ENCODE measurements around the gene SPINK4.

Gene SPINK4

DNA sequence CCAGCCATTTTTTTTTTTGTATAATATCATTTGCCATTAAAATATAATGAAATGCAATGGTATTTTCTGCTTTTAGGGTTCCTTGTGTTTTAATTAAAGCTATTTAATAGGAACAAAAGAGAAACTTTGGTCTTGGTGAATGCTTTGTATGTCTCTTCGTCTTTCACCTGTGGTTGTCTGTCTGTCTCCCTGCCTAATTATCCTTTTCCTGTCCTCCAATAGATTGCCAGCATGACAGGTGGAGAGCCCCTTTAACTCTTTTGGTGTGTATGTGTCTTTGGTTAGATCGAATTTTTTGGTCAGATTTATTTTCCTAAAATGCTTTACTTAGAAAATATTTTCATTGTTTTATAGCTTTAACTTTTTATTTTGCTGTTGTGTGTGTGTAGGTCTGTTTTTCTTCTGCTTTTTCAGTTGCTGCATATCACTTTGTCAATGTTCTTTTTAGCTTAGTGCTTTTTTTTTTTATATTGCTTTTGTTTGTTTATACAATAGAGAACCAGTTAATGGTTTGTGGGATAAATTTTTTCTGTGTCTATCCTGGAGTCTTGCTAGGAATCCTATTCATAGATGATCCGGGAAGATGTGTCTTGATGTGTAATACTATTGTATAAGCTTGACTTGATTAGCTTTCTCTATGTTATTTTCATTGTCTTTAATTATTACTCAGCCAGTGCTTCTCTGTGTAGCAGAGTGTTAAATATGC is 33.5 kb downstream of the SPINK4 start:
- TF ChIP-seq, protein P1, sequence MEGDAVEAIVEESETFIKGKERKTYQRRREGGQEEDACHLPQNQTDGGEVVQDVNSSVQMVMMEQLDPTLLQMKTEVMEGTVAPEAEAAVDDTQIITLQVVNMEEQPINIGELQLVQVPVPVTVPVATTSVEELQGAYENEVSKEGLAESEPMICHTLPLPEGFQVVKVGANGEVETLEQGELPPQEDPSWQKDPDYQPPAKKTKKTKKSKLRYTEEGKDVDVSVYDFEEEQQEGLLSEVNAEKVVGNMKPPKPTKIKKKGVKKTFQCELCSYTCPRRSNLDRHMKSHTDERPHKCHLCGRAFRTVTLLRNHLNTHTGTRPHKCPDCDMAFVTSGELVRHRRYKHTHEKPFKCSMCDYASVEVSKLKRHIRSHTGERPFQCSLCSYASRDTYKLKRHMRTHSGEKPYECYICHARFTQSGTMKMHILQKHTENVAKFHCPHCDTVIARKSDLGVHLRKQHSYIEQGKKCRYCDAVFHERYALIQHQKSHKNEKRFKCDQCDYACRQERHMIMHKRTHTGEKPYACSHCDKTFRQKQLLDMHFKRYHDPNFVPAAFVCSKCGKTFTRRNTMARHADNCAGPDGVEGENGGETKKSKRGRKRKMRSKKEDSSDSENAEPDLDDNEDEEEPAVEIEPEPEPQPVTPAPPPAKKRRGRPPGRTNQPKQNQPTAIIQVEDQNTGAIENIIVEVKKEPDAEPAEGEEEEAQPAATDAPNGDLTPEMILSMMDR (IDR thresholded peaks at IDR 0.05; ENCODE audit: borderline replicate concordance, extremely low read depth, low read length, poor library complexity, severe bottlenecking), result no peak
- TF ChIP-seq EZH2 (IDR thresholded peaks at IDR 0.05; ENCODE audit: borderline replicate concordance, low read depth, low read length, severe bottlenecking), result no peak
- no peaks in the 10 kb centered on the region for H3K79me2 ChIP-seq (ENCODE audit: insufficient read depth, low read length)
- H3K4me1 ChIP-seq (ENCODE audit: insufficient read depth, low read length), result no peaks in the 10 kb centered on the region
- no peaks in the 10 kb centered on the region for H3K27me3 ChIP-seq (ENCODE audit: insufficient read depth, low read length, poor library complexity)
- no peak overlapping the region for H3K27ac ChIP-seq (ENCODE audit: low read length)
- no peaks in the 10 kb centered on the region for H3K9me3 ChIP-seq (ENCODE audit: insufficient read depth, low read length, severe bottlenecking)
- no peak overlapping the region for H2AFZ ChIP-seq (ENCODE audit: low read depth, low read length)
- H3K4me2 ChIP-seq (ENCODE audit: insufficient read depth, low read length), result no peak overlapping the region
- no peak overlapping the region for H3K4me3 ChIP-seq (ENCODE audit: low read depth in 1 of 2, low read length in 2 of 2)
- DNase-seq (no peak), ATAC-seq (ENCODE audit: insufficient read depth, low read depth) (no peak)
- H3K36me3 ChIP-seq (ENCODE audit: insufficient read depth, low read length), result peaks cover 74% of the 10 kb centered on the region
- no peak overlapping the region for H3K9ac ChIP-seq (ENCODE audit: low read depth, low read length)
- H4K20me1 ChIP-seq (ENCODE audit: insufficient read depth, low read length), result no peaks in the 10 kb centered on the region

DNA sequence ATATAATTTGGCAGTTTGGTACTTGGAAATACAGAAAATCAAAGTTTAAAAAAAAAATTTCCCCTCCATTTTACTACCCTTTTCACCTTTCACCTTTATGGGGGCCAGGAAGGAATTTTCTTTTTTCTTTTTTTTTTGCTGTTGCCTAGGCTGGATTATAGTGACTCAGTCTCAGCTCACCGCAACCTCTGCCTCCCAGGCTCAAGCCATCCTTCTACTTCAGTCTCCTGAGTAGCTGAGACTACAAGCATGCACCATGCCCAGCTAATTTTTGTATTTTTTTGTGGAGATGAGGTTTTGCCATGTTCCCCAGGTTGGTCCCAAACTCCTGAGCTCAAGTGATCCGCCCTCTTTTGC is 34.0 kb downstream of the SPINK4 start:
- no peaks in the 10 kb centered on the region for H3K9me3 ChIP-seq (ENCODE audit: insufficient read depth, low read length, severe bottlenecking)
- ATAC-seq (ENCODE audit: insufficient read depth, low read depth) (no peak), DNase-seq (no peak)
- TF ChIP-seq EZH2 (IDR thresholded peaks at IDR 0.05; ENCODE audit: borderline replicate concordance, low read depth, low read length, severe bottlenecking), result no peak
- TF ChIP-seq, protein P1 (IDR thresholded peaks at IDR 0.05; ENCODE audit: borderline replicate concordance, extremely low read depth, low read length, poor library complexity, severe bottlenecking), result no peak
- no peaks in the 10 kb centered on the region for H3K79me2 ChIP-seq (ENCODE audit: insufficient read depth, low read length)
- no peak overlapping the region for H3K9ac ChIP-seq (ENCODE audit: low read depth, low read length)
- H3K4me2 ChIP-seq (ENCODE audit: insufficient read depth, low read length), result no peak overlapping the region
- H2AFZ ChIP-seq (ENCODE audit: low read depth, low read length), result no peak overlapping the region
- H3K27ac ChIP-seq (ENCODE audit: low read length), result no peak overlapping the region
- H4K20me1 ChIP-seq (ENCODE audit: insufficient read depth, low read length), result no peaks in the 10 kb centered on the region
- H3K27me3 ChIP-seq (ENCODE audit: insufficient read depth, low read length, poor library complexity), result no peaks in the 10 kb centered on the region
- no peak overlapping the region for H3K4me3 ChIP-seq (ENCODE audit: low read depth in 1 of 2, low read length in 2 of 2)
- H3K36me3 ChIP-seq (ENCODE audit: insufficient read depth, low read length), result peaks cover 79% of the 10 kb centered on the region
- H3K4me1 ChIP-seq (ENCODE audit: insufficient read depth, low read length), result no peaks in the 10 kb centered on the region

DNA sequence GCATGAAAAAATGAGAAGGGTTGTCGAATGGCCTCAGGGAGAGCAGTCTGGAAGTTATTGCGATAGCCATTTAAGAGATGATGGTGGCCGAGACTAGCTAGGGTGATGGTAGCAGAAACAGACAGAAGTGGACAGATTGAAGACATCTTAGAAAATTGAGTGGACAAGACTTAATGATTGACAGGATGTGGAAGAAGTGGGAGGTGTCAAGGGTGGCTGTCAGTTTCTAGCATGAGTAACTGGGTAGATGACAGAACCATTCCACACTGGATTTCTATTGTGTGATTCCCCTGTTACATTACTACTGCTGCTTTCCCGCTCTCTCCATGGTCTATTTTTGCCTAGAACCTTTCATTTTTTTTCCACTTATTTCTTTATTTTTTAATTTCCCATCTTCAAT is 37.5 kb downstream of the SPINK4 start:
- Histone ChIP-seq H3K36me3 (ENCODE audit: insufficient read depth, low read length) (peaks cover 79% of the 10 kb centered on the region), H3K27me3 (ENCODE audit: insufficient read depth, low read length, poor library complexity) (no peaks in the 10 kb centered on the region), H3K27ac (ENCODE audit: low read length) (no peak overlapping the region), H3K4me2 (ENCODE audit: insufficient read depth, low read length) (no peak overlapping the region), H3K9me3 (ENCODE audit: insufficient read depth, low read length, severe bottlenecking) (no peaks in the 10 kb centered on the region), H3K4me1 (ENCODE audit: insufficient read depth, low read length) (no peaks in the 10 kb centered on the region), H3K9ac (ENCODE audit: low read depth, low read length) (no peak overlapping the region), H3K4me3 (ENCODE audit: low read depth in 1 of 2, low read length in 2 of 2) (no peak overlapping the region), H2AFZ (ENCODE audit: low read depth, low read length) (no peak overlapping the region), H3K79me2 (ENCODE audit: insufficient read depth, low read length) (no peaks in the 10 kb centered on the region), H4K20me1 (ENCODE audit: insufficient read depth, low read length) (no peaks in the 10 kb centered on the region)
- TF ChIP-seq EZH2 (IDR thresholded peaks at IDR 0.05; ENCODE audit: borderline replicate concordance, low read depth, low read length, severe bottlenecking), result no peak
- TF ChIP-seq, protein P1 (IDR thresholded peaks at IDR 0.05; ENCODE audit: borderline replicate concordance, extremely low read depth, low read length, poor library complexity, severe bottlenecking), result no peak
- DNase-seq (no peak), ATAC-seq (ENCODE audit: insufficient read depth, low read depth) (no peak)
